Measurements from ENCODE around the gene CCDC28B.
"Not testable (repeated sequence)": the region's sequence is repeated elsewhere in the genome, so short reads cannot be mapped to it uniquely, and the experiment has no call there.

The CCDC28B gene

DNA sequence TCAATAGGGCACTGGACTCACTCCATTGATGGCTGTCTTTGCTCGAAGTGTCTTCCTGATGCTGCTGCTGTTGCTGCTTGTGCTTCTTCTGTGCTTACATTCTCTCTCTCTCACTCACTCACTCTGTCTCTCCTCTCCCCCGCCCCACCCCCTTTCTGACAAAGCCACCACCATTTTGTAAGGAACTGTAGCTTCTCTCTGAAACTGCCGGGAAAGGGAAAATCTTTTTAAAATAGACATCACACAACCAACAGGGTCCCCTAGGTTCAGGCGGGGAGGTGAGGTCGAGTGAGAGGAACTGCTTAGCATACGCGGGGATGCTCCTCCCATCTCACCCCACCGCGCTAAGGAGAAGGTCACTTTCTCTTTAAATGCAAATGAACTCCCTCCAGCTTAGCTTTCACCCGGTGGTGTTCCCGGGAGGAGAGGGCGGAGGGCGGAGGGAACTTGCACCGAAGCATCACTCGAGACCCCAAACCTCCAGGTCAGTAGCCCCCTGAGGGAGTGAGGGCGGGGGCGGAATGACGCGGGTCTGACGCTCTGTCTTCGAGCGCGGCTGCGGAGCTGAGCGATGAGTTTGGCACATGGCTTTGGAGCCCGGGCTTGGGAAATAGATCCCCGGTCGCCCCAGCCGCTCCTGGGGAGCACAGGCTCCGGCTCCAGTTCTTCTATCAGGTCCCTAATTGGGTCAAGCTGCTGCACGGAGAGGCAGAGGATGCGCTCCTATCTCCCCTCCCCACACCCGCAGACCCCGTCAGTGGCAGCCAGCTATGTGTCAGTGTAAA, at the start of gene CCDC28B:
Gene CCDC28B, plus strand, starts transcription at position 370 of the 785 bp plus-strand sequence. CDS start 1,341 bp downstream, outside the sequence.
- peak; percentile 58 for DNase-seq

DNA sequence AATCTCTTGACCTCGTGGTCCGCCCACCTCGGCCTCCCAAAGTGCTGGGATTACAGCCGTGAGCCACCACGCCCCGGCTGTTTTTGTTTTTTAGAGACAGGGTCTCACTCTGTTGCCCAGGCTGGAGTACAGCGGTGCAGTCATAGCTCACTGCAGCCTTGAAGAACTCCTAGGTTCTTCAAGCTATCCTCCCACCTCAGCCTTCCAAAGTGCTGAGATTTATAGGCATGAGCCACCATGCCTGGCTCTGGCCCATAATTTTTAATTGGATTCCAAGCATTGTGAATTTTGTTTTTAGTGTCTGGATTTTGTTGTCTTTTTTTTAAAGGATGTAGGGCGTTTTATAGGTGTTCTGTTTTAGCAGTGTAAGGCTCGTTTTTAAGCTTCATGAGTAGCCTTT, 49.5 kb upstream of the CCDC28B start:
- DNase-seq, result no peak

GRCh38 chr1:32151319-32151787, 49.0 kb upstream of the CCDC28B start:
- DNase-seq, result no peak

DNA sequence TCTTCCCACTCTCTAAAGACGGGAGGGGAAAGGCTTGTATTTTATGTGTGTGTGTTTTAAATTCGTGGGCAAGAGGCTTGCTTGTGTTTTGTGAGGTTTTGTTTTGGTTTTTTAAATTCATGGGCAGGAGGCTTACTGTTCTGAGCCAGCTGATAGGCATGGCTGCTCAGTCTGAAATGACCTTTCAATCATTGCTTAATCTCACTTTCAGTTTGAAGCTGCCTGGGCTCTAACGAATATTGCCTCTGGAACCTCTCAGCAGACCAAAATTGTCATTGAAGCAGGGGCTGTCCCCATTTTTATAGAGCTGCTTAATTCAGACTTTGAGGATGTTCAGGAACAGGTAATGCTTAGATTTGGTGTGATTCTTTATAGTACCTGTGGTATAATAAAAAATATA, 41.2 kb upstream of the CCDC28B start:
- no peak for DNase-seq

DNA sequence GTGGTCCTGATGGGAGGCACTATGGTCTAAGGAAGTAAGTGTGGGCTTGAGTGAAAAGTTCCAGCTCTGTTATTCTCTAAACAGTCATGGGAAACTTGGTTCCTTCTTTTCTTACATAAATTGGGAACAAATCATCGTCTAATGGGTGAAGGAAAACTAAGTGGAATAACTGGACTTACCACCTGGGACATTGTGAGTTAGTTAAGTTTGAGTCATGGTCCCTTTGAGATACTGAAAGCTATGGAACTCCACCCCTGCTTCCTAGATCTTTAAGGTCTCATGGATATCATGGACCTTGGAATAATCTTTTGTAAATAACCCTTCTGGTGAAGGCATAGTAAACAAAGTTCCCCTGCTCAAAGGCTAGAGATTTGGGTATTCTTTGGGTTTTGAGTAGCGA, 37.0 kb upstream of the CCDC28B start:
- no peak for DNase-seq

DNA sequence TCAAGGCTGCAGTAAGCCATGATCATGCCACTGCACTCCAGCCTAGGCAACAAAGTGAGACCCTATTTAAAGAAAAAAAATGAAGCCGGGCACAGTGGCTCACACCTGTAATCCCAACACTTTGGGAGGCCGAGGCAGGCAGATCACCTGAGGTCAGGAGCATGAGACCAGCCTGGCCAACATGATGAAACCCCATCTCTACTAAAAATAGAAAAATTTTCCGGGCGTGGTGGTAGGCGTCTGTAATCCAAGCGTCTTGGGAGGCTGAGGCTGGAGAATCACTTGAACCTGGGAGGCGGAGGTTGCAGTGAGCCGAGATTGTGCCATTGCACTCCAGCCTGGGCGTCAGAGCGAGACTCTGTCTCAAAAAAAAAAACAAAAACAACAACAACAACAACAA, 34.8 kb upstream of the CCDC28B start:
- not testable (repeated sequence) for DNase-seq

- DNase-seq, result no peak
Observed at GRCh38 chr1:32170991-32171390, 29.4 kb upstream of the CCDC28B start.

DNA sequence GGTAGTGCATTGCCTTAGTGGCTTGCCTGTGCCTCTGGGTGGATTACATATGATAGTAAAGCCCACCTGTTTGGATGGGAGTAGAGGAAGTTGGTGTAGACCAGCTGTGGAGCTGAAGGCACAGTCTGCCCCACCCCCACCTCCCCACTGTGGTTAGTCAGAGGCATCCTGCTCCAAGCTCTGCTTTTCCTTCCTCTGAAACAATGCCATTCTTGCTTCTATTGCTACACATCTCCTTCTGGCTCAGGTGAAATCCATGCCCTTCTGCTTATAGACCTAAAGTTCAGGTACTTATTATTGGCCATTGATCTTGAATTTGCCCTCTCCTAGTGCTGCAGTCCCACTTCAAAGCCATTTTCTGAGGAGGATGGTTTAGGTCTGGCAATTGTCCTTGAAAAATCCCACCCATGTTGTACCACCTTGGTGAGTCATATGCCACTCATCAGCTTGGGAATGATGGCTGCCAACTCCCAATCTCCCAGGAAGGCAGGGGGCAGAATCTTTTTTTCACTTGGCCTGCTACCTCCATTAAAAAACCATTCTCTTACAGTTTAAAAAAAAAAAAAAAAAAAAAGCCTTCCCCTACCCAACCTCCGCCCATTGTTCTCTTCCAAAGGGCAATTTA, 27.7 kb upstream of the CCDC28B start:
- no peak for DNase-seq

- no peak for DNase-seq
Observed at GRCh38 chr1:32178380-32179192, 21.8 kb upstream of the CCDC28B start.

GRCh38 chr1:32179193-32179442, 21.3 kb upstream of the CCDC28B start:
- DNase-seq, result no peak

DNA sequence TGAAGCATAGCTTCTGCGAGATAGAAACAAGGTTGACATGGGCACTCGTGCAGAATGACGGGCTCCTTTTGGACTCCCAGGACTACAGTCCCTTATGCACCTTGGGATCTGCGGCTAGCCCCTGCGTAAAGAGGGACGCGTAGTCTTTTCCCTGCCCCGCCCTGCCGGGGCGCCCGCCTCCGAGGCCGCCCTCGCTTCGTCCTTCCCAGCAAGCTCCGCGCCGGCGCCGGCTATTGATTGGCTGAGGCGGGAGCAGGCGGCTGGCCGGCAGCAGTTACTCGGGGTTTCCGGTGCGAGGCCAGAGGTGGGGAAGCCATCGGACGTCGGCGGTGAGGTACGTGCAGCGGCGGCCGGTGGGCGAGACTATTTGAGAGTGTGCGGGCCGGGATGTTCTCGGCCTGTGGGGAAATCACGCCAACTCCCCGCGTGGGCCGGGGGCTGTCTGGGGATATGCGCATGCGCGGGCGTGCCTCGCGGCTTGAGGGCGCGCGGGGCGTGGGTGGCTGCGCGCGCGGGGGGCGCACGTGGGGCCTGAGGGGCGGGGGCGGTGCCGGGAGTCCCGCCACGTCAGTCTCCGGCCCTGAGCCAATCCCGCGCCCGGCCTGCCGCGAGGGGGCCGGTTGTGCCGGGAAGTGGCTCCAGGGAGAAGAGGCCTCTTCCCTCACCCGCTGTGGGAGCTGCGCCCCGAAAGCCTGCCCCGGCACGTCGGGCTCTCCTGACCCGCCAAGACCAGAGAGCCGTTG, 20.8 kb upstream of the CCDC28B start, which contains the start of gene TXLNA:
Gene TXLNA, plus strand, starts transcription at position 233 of the 743 bp plus-strand sequence. CDS start 671 bp downstream, outside the sequence.
- peak; percentile 89 for DNase-seq

DNA sequence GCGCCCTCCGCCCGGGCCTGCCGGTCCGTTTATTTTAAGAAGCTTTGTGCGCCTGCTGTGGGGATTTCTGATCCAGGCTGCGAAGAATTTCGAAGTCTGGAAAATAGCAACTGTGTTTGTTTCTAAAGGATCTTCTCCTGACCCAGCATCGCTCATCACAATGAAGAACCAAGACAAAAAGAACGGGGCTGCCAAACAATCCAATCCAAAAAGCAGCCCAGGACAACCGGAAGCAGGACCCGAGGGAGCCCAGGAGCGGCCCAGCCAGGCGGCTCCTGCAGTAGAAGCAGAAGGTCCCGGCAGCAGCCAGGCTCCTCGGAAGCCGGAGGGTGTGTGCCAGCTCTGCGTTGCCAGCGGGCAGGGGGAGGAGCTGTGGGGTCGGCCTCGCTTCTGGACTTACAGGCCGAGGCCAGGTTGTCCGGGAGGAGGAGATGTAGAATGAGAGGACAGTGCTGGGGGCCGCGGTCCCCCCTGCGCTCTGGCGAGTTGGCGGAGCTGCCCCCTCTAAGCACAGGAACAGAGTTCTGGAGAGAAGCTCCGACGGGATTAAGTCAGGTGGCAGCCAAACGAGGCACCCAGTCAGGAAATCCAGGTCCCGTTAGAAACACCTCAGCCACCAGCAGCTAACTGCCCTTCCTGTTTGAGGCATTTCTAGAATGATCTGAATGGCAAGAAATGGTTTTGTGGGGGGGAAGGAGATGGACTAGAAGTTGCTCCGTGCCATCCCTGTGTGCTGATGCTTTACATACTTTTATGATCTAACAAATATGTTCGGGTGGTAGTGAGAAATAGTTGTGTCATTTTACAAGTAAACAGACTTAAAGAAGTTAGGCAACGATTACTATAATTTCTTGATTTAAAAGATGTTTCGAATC, 20.0 kb upstream of the CCDC28B start:
- peak; percentile 29 for DNase-seq

DNA sequence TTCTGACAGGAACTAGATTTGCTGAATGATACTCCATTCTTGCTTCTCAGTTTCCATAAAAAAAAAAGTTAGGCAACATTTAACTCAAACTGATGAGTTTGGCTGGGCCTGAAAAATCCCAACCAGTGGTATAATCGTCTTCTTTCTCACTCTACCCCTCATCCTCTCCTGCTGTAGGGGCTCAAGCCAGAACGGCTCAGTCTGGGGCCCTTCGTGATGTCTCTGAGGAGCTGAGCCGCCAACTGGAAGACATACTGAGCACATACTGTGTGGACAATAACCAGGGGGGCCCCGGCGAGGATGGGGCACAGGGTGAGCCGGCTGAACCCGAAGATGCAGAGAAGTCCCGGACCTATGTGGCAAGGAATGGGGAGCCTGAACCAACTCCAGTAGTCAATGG, 19.3 kb upstream of the CCDC28B start:
- DNase-seq, result no peak

GRCh38 chr1:32181563-32181962, 18.8 kb upstream of the CCDC28B start:
- no peak for DNase-seq

- DNase-seq, result no peak
Observed at GRCh38 chr1:32182060-32182459, 18.3 kb upstream of the CCDC28B start.

GRCh38 chr1:32184650-32185049, 15.7 kb upstream of the CCDC28B start:
- no peak for DNase-seq

- no peak for DNase-seq
Observed at GRCh38 chr1:32186077-32186476, 14.3 kb upstream of the CCDC28B start.

GRCh38 chr1:32186491-32186890, 13.9 kb upstream of the CCDC28B start:
- no peak for DNase-seq

DNA sequence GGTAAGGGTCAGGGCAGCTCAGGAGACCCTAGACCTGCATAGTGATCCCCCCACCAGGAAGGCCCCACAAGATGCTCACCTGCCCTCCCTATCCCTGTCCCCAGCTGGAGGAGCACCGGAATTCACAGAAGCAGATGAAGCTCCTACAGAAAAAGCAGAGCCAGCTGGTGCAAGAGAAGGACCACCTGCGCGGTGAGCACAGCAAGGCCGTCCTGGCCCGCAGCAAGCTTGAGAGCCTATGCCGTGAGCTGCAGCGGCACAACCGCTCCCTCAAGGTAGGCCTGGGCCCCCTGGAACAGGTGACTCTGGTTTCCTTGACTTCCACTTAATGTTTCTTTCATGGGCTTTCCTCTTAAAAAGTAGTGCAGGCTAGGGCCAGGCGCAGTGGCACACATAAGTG, 12.5 kb upstream of the CCDC28B start:
- no peak for DNase-seq

DNA sequence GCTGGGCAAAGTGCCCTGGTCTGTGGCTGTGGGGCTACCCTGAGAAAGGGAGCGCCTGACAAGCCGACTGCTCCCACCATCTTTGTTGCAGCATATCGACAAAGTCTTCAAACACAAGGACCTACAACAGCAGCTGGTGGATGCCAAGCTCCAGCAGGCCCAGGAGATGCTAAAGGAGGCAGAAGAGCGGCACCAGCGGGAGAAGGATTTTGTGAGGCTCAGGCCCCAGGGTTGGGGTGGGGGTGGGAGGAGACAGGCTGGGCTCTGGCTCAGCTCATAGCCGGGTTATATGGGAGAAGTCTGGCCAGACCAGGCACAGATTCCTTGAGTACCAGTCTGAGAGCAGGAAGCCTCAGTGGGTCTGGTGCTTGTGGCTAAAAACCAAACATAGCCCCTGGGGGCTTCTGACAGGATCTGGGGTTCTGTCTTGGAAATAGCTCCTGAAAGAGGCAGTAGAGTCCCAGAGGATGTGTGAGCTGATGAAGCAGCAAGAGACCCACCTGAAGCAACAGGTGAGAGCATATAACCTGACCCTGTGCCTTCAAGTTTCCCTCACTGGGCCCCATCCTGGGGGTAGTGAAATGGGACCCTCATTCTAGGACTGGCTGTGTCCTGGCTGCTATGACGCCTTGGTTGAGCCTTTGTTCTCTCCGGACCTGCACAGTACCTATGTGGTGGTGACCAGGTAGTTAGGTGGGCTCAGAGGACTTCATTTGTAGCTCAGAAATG, 8.0 kb upstream of the CCDC28B start:
- DNase-seq, result no peak

GRCh38 chr1:32194984-32195383, 5.4 kb upstream of the CCDC28B start:
- DNase-seq, result no peak
